ENCODE results near the gene ANKMY2. TPM values are rescaled to one million over a fixed set of nuclear protein-coding genes. Genes with fewer than 3 reads are reported as not detected.

Gene ANKMY2
- total RNA-seq, 1 donor from 2014 or later = 26.4 TPM

GRCh38 chr7:16564909-16565426 lies 80.6 kb downstream of the ANKMY2 start:
- no peaks in the 10 kb centered on the region for H3K36me3 Mint-ChIP-seq (ENCODE audit: insufficient read depth)
- H3K27ac Mint-ChIP-seq = no peak overlapping the region
- TF ChIP-seq CTCF (IDR thresholded peaks at IDR 0.05; ENCODE audit: unreplicated experiment) = peak; percentile 87
- no peaks in the 10 kb centered on the region for H3K9me3 Mint-ChIP-seq (ENCODE audit: low read depth)
- no peak for DNase-seq (ENCODE audit: low spot score, unreplicated experiment)
- no peak overlapping the region for H3K4me3 Mint-ChIP-seq (ENCODE audit: low read depth)
- H3K4me1 Mint-ChIP-seq (ENCODE audit: low read depth) = peaks cover 4% of the 10 kb centered on the region
- no peaks in the 10 kb centered on the region for H3K27me3 Mint-ChIP-seq

- Mint-ChIP-seq H3K9me3 (ENCODE audit: low read depth) (no peaks in the 10 kb centered on the region), H3K27ac (no peak overlapping the region), H3K36me3 (ENCODE audit: insufficient read depth) (no peaks in the 10 kb centered on the region), H3K4me1 (ENCODE audit: low read depth) (peaks cover 4% of the 10 kb centered on the region), H3K27me3 (no peaks in the 10 kb centered on the region), H3K4me3 (ENCODE audit: low read depth) (no peak overlapping the region)
- DNase-seq (ENCODE audit: low spot score, unreplicated experiment) = no peak
- TF ChIP-seq CTCF (IDR thresholded peaks at IDR 0.05; ENCODE audit: unreplicated experiment) = no peak
Observed at GRCh38 chr7:16564023-16564380, 81.6 kb downstream of the ANKMY2 start.

- H3K9me3 Mint-ChIP-seq (ENCODE audit: low read depth) = no peaks in the 10 kb centered on the region
Observed at GRCh38 chr7:16563281-16564022, 82.1 kb downstream of the ANKMY2 start.

GRCh38 chr7:16562456-16563220 lies 82.9 kb downstream of the ANKMY2 start:
- H3K4me1 Mint-ChIP-seq (ENCODE audit: low read depth) = peaks cover 4% of the 10 kb centered on the region
- no peak for DNase-seq (ENCODE audit: low spot score, unreplicated experiment)
- no peak for TF ChIP-seq CTCF (IDR thresholded peaks at IDR 0.05; ENCODE audit: unreplicated experiment)
- H3K4me3 Mint-ChIP-seq (ENCODE audit: low read depth) = no peak overlapping the region
- no peaks in the 10 kb centered on the region for H3K9me3 Mint-ChIP-seq (ENCODE audit: low read depth)
- no peak overlapping the region for H3K27ac Mint-ChIP-seq
- no peaks in the 10 kb centered on the region for H3K27me3 Mint-ChIP-seq
- H3K36me3 Mint-ChIP-seq (ENCODE audit: insufficient read depth) = no peaks in the 10 kb centered on the region

More at GRCh38 chr7:16563281-16564022, 82.1 kb downstream of the ANKMY2 start:
- Mint-ChIP-seq H3K36me3 (ENCODE audit: insufficient read depth) (no peaks in the 10 kb centered on the region), H3K4me1 (ENCODE audit: low read depth) (peaks cover 4% of the 10 kb centered on the region), H3K4me3 (ENCODE audit: low read depth) (no peak overlapping the region), H3K27ac (no peak overlapping the region), H3K27me3 (no peaks in the 10 kb centered on the region)
- DNase-seq (ENCODE audit: low spot score, unreplicated experiment) = no peak
- no peak for TF ChIP-seq CTCF (IDR thresholded peaks at IDR 0.05; ENCODE audit: unreplicated experiment)

- no peak for TF ChIP-seq CTCF (IDR thresholded peaks at IDR 0.05; ENCODE audit: unreplicated experiment)
- no peak overlapping the region for H3K27ac Mint-ChIP-seq
- H3K4me3 Mint-ChIP-seq (ENCODE audit: low read depth) = no peak overlapping the region
- DNase-seq (ENCODE audit: low spot score, unreplicated experiment) = no peak
- H3K36me3 Mint-ChIP-seq (ENCODE audit: insufficient read depth) = no peaks in the 10 kb centered on the region
- H3K27me3 Mint-ChIP-seq = no peaks in the 10 kb centered on the region
- H3K9me3 Mint-ChIP-seq (ENCODE audit: low read depth) = no peaks in the 10 kb centered on the region
- H3K4me1 Mint-ChIP-seq (ENCODE audit: low read depth) = peaks cover 4% of the 10 kb centered on the region
Observed at GRCh38 chr7:16561943-16562342, 83.6 kb downstream of the ANKMY2 start.
